Upper lobe of left lung (tissue), 4 donors: ENCODE results near the gene ZBTB8B.

Experiments used
- POLR2A ChIP-seq, 4 donors: fragments of 450-650 bp; IDR thresholded peaks; one replicate each; pipeline ENCODE4 v1.5.1; 2016 to 2017; ENCODE audit warnings: antibody characterized with exemption in 4 of 4, mild to moderate bottlenecking in 2 of 4
- POLR2AphosphoS5 ChIP-seq, 2 donors: sonication (generic); formaldehyde crosslinking; IDR thresholded peaks; one replicate each; pipeline ENCODE4 v1.5.1; 2017; ENCODE audit warnings: antibody characterized with exemption in 2 of 2
- TF ChIP-seq, protein P1 (sequence below), 6 experiments: fragments of 450-650 bp in 4 of 6; fragments of 200-600 bp in 2 of 6; sonication (generic) in 2 of 6; IDR thresholded peaks; one replicate each; pipeline ENCODE4 v1.5.1; 2016 to 2019; ENCODE audit warnings: antibody characterized with exemption in 6 of 6

DNA sequence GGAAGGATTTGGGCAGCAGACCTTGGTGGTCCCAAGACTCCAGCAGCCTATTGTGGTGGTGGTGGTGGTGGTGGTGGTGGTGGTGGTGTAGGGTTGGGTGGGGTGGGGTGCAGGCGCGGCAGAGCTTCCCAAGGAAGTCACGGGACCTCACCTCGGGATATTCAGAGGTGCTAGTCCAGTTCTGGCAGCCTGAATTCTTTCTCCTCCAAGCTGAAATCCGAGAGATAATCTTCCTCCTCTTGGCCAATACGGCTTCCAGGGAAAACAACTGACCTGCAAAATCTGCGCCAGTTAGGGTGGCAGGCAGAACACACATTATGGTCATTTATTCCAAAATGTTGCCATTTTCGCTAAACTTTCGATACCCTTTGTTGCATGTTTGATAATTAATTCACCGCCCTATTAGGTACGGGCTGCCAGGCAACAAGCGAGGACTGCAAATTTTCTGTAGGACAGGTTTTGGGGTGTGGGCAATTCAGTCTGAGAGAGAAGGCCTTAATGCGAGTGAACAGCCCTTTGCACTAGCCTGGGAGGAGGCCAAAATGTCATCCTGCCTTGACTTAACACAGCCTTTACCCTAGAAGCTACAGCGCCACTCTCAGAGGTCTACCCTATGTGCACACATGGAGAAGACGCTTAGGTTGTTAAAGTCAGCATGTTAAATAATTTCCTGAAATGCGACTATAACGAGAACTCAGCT lies 37.5 kb upstream of the ZBTB8B start:
- TF ChIP-seq, protein P1, sequence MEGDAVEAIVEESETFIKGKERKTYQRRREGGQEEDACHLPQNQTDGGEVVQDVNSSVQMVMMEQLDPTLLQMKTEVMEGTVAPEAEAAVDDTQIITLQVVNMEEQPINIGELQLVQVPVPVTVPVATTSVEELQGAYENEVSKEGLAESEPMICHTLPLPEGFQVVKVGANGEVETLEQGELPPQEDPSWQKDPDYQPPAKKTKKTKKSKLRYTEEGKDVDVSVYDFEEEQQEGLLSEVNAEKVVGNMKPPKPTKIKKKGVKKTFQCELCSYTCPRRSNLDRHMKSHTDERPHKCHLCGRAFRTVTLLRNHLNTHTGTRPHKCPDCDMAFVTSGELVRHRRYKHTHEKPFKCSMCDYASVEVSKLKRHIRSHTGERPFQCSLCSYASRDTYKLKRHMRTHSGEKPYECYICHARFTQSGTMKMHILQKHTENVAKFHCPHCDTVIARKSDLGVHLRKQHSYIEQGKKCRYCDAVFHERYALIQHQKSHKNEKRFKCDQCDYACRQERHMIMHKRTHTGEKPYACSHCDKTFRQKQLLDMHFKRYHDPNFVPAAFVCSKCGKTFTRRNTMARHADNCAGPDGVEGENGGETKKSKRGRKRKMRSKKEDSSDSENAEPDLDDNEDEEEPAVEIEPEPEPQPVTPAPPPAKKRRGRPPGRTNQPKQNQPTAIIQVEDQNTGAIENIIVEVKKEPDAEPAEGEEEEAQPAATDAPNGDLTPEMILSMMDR (IDR thresholded peaks at IDR 0.05): no peak
- TF ChIP-seq POLR2A (IDR thresholded peaks at IDR 0.05) (no peak), POLR2AphosphoS5 (IDR thresholded peaks at IDR 0.05) (no peak)
